ENCODE results near the gene NIP7. TPM values are rescaled to one million over a fixed set of nuclear protein-coding genes. Genes with fewer than 3 reads are reported as not detected.

The NIP7 gene
- total RNA-seq, 1 experiment from 2014 or later: 25.4 TPM

GRCh38 chr16:69367980-69368379 lies 28.4 kb downstream of the NIP7 start:
- intact Hi-C loops (cut with micrococcal nuclease): no loop called here
- TF ChIP-seq EZH2phosphoT487 (IDR thresholded peaks at IDR 0.05; ENCODE audit: borderline replicate concordance, low read length): no peak
- no peak for TF ChIP-seq CTCF (conservative IDR thresholded peaks at IDR 0.05; ENCODE audit: low read depth, low read length)
- no peak for TF ChIP-seq EZH2 (IDR thresholded peaks at IDR 0.05; ENCODE audit: low read length, unreplicated experiment)
- CTCF ChIA-PET: no interaction called here
- no peak for DNase-seq
- Histone ChIP-seq H3K9me2 (replicated peaks; ENCODE audit: low read length) (no peaks in the 10 kb centered on the region), H3K4me2 (ENCODE audit: low read length) (no peak overlapping the region), H3K36me3 (ENCODE audit: low read depth, low read length) (peaks cover 28% of the 10 kb centered on the region), H3K79me2 (ENCODE audit: low read length) (no peaks in the 10 kb centered on the region), H3K9ac (ENCODE audit: low read length) (no peak overlapping the region), H3K9me3 (ENCODE audit: low read length) (no peaks in the 10 kb centered on the region), H3K4me3 (ENCODE audit: low read length) (no peak overlapping the region), H3K27me3 (ENCODE audit: low read length) (no peaks in the 10 kb centered on the region), H4K20me1 (ENCODE audit: low read length) (no peaks in the 10 kb centered on the region), H2AFZ (ENCODE audit: low read length) (no peak overlapping the region), H3F3A (ENCODE audit: low read length, unreplicated experiment) (no peaks in the 10 kb centered on the region), H3K27ac (ENCODE audit: low read length) (no peak overlapping the region), H3K4me1 (ENCODE audit: insufficient read depth, low read length) (no peaks in the 10 kb centered on the region)
- ATAC-seq: no peak
- no TSS peak for BruUV-seq (replicated peaks)
- POLR2A ChIA-PET (ENCODE audit: unreplicated experiment): no interaction called here

- TF ChIP-seq EZH2 (IDR thresholded peaks at IDR 0.05; ENCODE audit: low read length, unreplicated experiment): no peak
- TF ChIP-seq EZH2phosphoT487 (IDR thresholded peaks at IDR 0.05; ENCODE audit: borderline replicate concordance, low read length): no peak
- no peak for TF ChIP-seq CTCF (conservative IDR thresholded peaks at IDR 0.05; ENCODE audit: low read depth, low read length)
- Histone ChIP-seq H3K79me2 (ENCODE audit: low read length) (no peaks in the 10 kb centered on the region), H4K20me1 (ENCODE audit: low read length) (no peaks in the 10 kb centered on the region), H3K36me3 (ENCODE audit: low read depth, low read length) (peaks cover 28% of the 10 kb centered on the region), H3K9me3 (ENCODE audit: low read length) (no peaks in the 10 kb centered on the region), H3K4me2 (ENCODE audit: low read length) (no peak overlapping the region), H3F3A (ENCODE audit: low read length, unreplicated experiment) (no peaks in the 10 kb centered on the region), H2AFZ (ENCODE audit: low read length) (no peak overlapping the region), H3K27me3 (ENCODE audit: low read length) (no peaks in the 10 kb centered on the region), H3K4me1 (ENCODE audit: insufficient read depth, low read length) (no peaks in the 10 kb centered on the region), H3K27ac (ENCODE audit: low read length) (no peak overlapping the region), H3K9ac (ENCODE audit: low read length) (no peak overlapping the region), H3K4me3 (ENCODE audit: low read length) (no peak overlapping the region), H3K9me2 (replicated peaks; ENCODE audit: low read length) (no peaks in the 10 kb centered on the region)
- DNase-seq: no peak
- ChIA-PET POLR2A (ENCODE audit: unreplicated experiment) (no interaction called here), CTCF (no interaction called here)
- intact Hi-C loops (cut with micrococcal nuclease): no loop called here
- no peak for ATAC-seq
- BruUV-seq (replicated peaks): no TSS peak
Observed at GRCh38 chr16:69368866-69369265, 29.3 kb downstream of the NIP7 start.

GRCh38 chr16:69371564-69371963 lies 32.0 kb downstream of the NIP7 start:
- H3K36me3 ChIP-seq (ENCODE audit: low read depth, low read length): peaks cover 20% of the 10 kb centered on the region
- no peak overlapping the region for H2AFZ ChIP-seq (ENCODE audit: low read length)
- H3K4me2 ChIP-seq (ENCODE audit: low read length): no peak overlapping the region
- no peaks in the 10 kb centered on the region for H3K9me2 ChIP-seq (replicated peaks; ENCODE audit: low read length)
- H3K9me3 ChIP-seq (ENCODE audit: low read length): no peaks in the 10 kb centered on the region
- H4K20me1 ChIP-seq (ENCODE audit: low read length): no peaks in the 10 kb centered on the region
- BruUV-seq (replicated peaks): no TSS peak
- no peak overlapping the region for H3K4me3 ChIP-seq (ENCODE audit: low read length)
- no peak for DNase-seq
- H3K27me3 ChIP-seq (ENCODE audit: low read length): no peaks in the 10 kb centered on the region
- POLR2A ChIA-PET (ENCODE audit: unreplicated experiment): no interaction called here
- H3K27ac ChIP-seq (ENCODE audit: low read length): no peak overlapping the region
- intact Hi-C loops (cut with micrococcal nuclease): no loop called here
- no peaks in the 10 kb centered on the region for H3F3A ChIP-seq (ENCODE audit: low read length, unreplicated experiment)
- no peaks in the 10 kb centered on the region for H3K79me2 ChIP-seq (ENCODE audit: low read length)
- no peak for ATAC-seq
- no peak overlapping the region for H3K9ac ChIP-seq (ENCODE audit: low read length)
- no peak for TF ChIP-seq EZH2phosphoT487 (IDR thresholded peaks at IDR 0.05; ENCODE audit: borderline replicate concordance, low read length)
- no peak for TF ChIP-seq EZH2 (IDR thresholded peaks at IDR 0.05; ENCODE audit: low read length, unreplicated experiment)
- TF ChIP-seq CTCF (conservative IDR thresholded peaks at IDR 0.05; ENCODE audit: low read depth, low read length): no peak
- CTCF ChIA-PET: no interaction called here
- H3K4me1 ChIP-seq (ENCODE audit: insufficient read depth, low read length): no peaks in the 10 kb centered on the region
